ENCODE results near the gene SUCLG2. TPM values are rescaled to one million over a fixed set of nuclear protein-coding genes. Genes with fewer than 3 reads are reported as not detected.

Gene SUCLG2
- total and polyA plus RNA-seq, 2 of the 4 experiments (the other 2 are of a cell fraction), result 26.8 to 34.6 TPM

- no peaks in the 10 kb centered on the region for H4K20me1 ChIP-seq (ENCODE audit: insufficient read depth, low read length)
- H3K9me1 ChIP-seq (ENCODE audit: insufficient read depth, low read length), result no peaks in the 10 kb centered on the region
- dilution Hi-C loops (cut with HindIII; ENCODE audit: low sequenced_read_pairs, unreplicated experiment), result no loop called here
- H3K4me3 ChIP-seq (ENCODE audit: insufficient read depth, low read depth, low read length), result no peak overlapping the region
- no peaks in the 10 kb centered on the region for H3K27me3 ChIP-seq (ENCODE audit: control insufficient read depth, insufficient read depth, low read length)
- H3K27ac ChIP-seq (ENCODE audit: insufficient read depth, low read length), result no peak overlapping the region
- POLR2A ChIA-PET (ENCODE audit: unreplicated experiment), result no interaction called here
- ATAC-seq (ENCODE audit: low read depth) (no peak), DNase-seq (no peak)
- no peak overlapping the region for H2AK5ac ChIP-seq (ENCODE audit: low read depth, low read length)
- no peak overlapping the region for H2BK20ac ChIP-seq (ENCODE audit: low read depth, low read length)
- H3K23ac ChIP-seq (ENCODE audit: low read depth, low read length), result no peak overlapping the region
- no peak overlapping the region for H4K91ac ChIP-seq (ENCODE audit: insufficient read depth, low read depth, low read length)
- H2BK15ac ChIP-seq (ENCODE audit: low read depth, low read length), result no peak overlapping the region
- H2BK5ac ChIP-seq (ENCODE audit: low read depth, low read length, poor library complexity, severe bottlenecking), result no peak overlapping the region
- no peak overlapping the region for H3K18ac ChIP-seq (ENCODE audit: low read depth, low read length)
- no peak overlapping the region for H3K9ac ChIP-seq (ENCODE audit: low read depth, low read length)
- H3K9me3 ChIP-seq (ENCODE audit: control insufficient read depth, insufficient read depth, low read length), result no peaks in the 10 kb centered on the region
- intact Hi-C loops (cut with micrococcal nuclease), result no loop called here
- no peak overlapping the region for H2AFZ ChIP-seq (replicated peaks; ENCODE audit: low read length, poor library complexity)
- no peak for TF ChIP-seq RAD21 (IDR thresholded peaks at IDR 0.05; ENCODE audit: low read length)
- no peak for TF ChIP-seq FOS (IDR thresholded peaks at IDR 0.05; ENCODE audit: low read depth, low read length)
- no peak for TF ChIP-seq CHD1 (IDR thresholded peaks at IDR 0.05; ENCODE audit: low read depth, low read length)
- TF ChIP-seq, protein P1, sequence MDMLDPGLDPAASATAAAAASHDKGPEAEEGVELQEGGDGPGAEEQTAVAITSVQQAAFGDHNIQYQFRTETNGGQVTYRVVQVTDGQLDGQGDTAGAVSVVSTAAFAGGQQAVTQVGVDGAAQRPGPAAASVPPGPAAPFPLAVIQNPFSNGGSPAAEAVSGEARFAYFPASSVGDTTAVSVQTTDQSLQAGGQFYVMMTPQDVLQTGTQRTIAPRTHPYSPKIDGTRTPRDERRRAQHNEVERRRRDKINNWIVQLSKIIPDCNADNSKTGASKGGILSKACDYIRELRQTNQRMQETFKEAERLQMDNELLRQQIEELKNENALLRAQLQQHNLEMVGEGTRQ (IDR thresholded peaks at IDR 0.05; ENCODE audit: low read depth, low read length), result no peak
- in situ Hi-C loops (cut with MboI; ENCODE audit: low sequenced_read_pairs), result no loop called here
- no peak overlapping the region for H4K5ac ChIP-seq (ENCODE audit: low read depth, low read length)
- no peak overlapping the region for H2BK120ac ChIP-seq (ENCODE audit: low read depth, low read length)
- CTCF ChIA-PET, result interaction anchor here (0.6 kb wide), 1 partner anchor 37 kb away, joined by 3 read pairs; no protein-coding TSS in a partner anchor
- no peak overlapping the region for H4K8ac ChIP-seq (ENCODE audit: low read depth in 2 of 2, low read length in 2 of 2)
- no peak overlapping the region for H2AK9ac ChIP-seq (replicated peaks; ENCODE audit: low read depth, low read length, poor library complexity)
- H3K56ac ChIP-seq (ENCODE audit: extremely low read depth, insufficient read depth, low read length), result no peak overlapping the region
- no peak overlapping the region for H3K14ac ChIP-seq (replicated peaks; ENCODE audit: low read depth, low read length)
- no TSS peak for BruUV-seq (replicated peaks)
- no peaks in the 10 kb centered on the region for H3K79me1 ChIP-seq (ENCODE audit: low read depth in 1 of 2, low read length in 2 of 2)
- H3K4ac ChIP-seq (ENCODE audit: low read depth, low read length), result no peak overlapping the region
- no CpG with 5 or more reads among the region's 5 CpGs for WGBS, 2 experiments (ENCODE audit: extremely low coverage in 2 of 2, insufficient read length in 1 of 2)
- no peaks in the 10 kb centered on the region for H3K4me1 ChIP-seq (ENCODE audit: control insufficient read depth, insufficient read depth, low read length)
- H3K36me3 ChIP-seq (ENCODE audit: control insufficient read depth, insufficient read depth, low read length), result no peaks in the 10 kb centered on the region
- H3K4me2 ChIP-seq (ENCODE audit: low read depth, low read length), result no peak overlapping the region
Observed at GRCh38 chr3:67699882-67700281, 45.5 kb upstream of the SUCLG2 start.

Measured in IMR-90 (cell line).